LHCN-M2 (cell line): ENCODE data around the gene SAFB2. TPM values are rescaled to one million over a fixed set of nuclear protein-coding genes. Genes with fewer than 3 reads are reported as not detected.
"Not testable (repeated sequence)": the region's sequence is repeated elsewhere in the genome, so short reads cannot be mapped to it uniquely, and the experiment has no call there.

ENCODE experiments used
- DNase-seq: peaks from one replicate; pipeline ENCODE4 v3.0.0-alpha.2; 2012; ENCODE audit warnings: low read depth
- total RNA-seq: library from RNA; depleted of rRNA; stranded (reverse); fragments of >200 nt; gene quantifications from 2 replicates; pipeline ENCODE4 v1.2.3, GENCODE V29; 2014

The SAFB2 gene
- total RNA-seq, 1 experiment from 2014 or later, result 23.2 TPM

DNA sequence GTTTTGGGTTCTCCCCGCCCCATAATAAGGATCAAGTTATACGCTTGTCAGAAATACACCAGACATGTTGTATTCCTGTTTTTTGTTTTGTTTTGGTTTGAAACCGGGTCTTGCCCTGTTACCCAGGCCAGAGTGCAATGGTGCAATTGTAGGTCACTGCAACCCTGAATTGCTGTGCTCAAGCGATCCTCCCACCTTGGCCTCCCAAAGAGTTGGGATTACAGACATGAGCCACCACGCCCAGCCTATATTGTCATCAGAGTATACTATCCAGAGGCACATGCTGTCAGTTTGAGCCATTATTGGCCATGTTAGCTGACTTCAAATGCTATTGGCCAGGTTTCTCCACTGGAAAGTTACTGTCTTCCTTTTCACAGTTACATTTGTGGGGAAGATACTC is 10.1 kb upstream of the SAFB2 start:
- DNase-seq, result no peak

GRCh38 chr19:5632241-5632612 is 9.7 kb upstream of the SAFB2 start:
- no peak for DNase-seq

DNA sequence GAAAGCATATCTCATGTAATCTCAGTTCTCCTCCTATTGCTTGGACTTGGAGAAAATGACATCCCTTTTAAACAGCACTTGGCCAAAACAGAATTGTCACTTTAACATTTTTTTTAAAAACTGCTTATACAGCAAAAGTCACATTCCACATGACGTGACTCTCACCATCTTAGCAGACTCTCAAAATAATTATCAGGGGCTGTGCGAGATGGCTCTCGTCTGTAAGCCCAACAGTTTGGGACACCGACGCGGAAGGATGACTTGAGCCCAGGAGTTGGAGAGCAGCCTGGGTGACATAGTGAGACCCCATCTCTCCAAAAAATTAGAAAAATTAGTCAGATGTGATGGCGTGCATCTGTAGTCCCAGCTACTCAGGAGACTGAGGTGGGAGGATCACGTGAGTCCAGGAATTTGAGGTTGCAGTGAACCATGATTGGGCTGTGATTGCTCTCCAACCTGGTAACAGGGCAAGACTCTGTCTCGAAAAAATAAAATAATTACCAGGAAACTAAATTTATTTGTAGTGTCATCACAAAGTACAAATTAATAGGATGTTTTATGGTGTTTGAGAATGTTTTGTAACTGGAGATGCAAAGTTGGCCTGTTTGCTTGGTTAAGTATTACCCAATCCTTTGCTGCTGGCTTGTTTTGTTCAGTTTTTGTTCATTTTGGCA is 9.1 kb upstream of the SAFB2 start:
- DNase-seq, result no peak

- no peak for DNase-seq
Observed at GRCh38 chr19:5628919-5629481, 6.4 kb upstream of the SAFB2 start.

GRCh38 chr19:5628461-5628860 is 5.9 kb upstream of the SAFB2 start:
- DNase-seq, result no peak

DNA sequence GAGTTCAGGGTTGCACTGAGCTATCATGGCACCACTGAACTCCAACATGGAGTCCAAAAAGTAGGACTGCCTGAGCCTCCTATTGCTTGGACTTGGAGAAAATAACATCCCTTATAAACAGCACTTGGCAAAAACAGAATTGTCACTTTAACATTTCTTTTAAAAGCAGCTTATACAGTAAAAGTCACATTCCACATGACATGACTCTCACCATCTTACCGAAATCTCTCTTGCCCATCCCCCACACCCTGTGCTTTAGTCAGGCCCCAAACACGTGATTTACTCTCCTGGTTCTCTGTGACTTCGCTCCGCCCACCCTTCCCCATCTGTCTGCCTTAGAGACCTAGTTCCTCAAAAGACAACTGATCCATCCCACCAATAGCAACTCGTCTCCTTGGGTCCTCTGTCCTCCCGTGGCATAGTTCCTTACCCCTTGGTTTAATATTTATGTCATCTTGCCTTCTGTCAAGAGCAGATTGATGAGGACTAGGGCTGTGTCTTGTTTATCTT is 4.9 kb upstream of the SAFB2 start:
- DNase-seq, result peak; percentile 55

DNA sequence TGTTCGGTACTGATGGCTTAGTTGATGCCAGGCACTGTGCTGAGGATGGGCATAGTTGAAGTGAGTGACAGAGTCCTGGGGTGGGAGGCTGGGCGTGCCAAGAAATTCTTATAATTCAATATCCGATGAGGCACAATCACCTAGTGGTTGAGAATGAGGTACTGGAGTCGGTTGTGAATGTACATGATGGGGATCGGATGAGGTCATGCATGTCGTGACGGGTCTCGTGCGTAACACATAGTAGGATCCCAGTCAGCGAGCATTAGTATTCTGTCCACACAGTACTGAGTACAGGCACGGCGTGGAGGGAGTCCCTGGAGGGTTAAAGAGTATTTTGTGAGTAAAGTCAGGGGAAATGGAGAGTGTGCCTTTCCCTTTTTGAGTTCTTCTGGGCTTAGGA is 3.1 kb upstream of the SAFB2 start:
- no peak for DNase-seq

- DNase-seq, result no peak
Observed at GRCh38 chr19:5624741-5625278, 2.2 kb upstream of the SAFB2 start.

- no peak for DNase-seq
Observed at GRCh38 chr19:5624018-5624663, 1.6 kb upstream of the SAFB2 start.

DNA sequence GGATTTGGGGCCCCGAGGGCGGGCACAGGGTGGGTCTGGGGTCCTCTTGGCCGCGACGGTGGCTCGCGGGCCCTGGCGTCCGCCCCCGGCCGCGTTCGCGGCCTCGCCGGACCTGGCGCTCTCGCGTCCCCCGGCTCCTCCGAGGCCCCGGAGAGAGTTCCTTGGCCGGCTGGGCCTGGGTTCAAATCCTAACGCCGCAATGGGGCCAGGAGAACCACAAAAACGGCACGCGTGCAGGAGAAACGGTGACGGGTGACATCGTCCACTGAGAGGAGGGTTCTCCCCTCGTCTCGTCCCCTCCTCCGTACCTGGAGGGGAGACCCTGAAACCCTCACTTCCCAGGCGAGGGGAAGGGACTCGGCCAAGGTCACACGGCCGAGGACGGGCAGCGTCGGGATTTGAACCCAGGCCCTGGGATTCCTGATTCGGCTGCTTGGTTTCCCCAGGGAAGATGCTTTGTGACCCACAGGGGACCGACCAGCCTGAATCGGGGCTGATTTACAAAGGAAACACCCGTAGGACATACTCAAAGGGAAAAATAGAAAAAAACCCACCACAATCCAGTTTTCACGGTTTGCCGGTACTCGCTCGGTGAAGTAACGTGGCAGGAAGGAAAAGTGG is 931 bp upstream of the SAFB2 start:
- DNase-seq, result no peak

GRCh38 chr19:5621945-5622464 is 571 bp downstream of the SAFB2 start:
- DNase-seq, result no peak

- DNase-seq, result no peak
Observed at GRCh38 chr19:5621311-5621944, 1.1 kb downstream of the SAFB2 start.

DNA sequence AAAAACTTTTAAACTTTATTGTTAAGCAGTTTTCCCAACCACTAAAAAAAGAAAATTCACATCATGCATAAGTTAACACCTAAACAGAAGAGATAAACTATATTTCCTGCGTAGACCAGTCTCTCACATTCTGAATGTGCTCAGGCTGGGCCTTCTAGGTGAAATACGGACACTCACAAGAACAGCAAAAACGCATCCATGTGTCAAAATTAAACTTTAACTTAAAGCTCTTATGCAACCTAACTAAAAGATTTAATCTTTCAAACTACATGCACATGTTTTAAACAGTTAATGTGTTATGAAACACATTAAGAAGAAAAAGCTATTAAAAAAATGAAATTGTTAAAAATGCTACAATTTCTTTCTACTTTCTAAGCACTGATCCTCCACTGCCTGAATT is 2.6 kb downstream of the SAFB2 start:
- DNase-seq, result no peak

GRCh38 chr19:5618591-5618990 is 4.0 kb downstream of the SAFB2 start:
- DNase-seq, result no peak

- no peak for DNase-seq
Observed at GRCh38 chr19:5617080-5617479, 5.5 kb downstream of the SAFB2 start.

- no peak for DNase-seq
Observed at GRCh38 chr19:5615756-5616327, 6.7 kb downstream of the SAFB2 start.

DNA sequence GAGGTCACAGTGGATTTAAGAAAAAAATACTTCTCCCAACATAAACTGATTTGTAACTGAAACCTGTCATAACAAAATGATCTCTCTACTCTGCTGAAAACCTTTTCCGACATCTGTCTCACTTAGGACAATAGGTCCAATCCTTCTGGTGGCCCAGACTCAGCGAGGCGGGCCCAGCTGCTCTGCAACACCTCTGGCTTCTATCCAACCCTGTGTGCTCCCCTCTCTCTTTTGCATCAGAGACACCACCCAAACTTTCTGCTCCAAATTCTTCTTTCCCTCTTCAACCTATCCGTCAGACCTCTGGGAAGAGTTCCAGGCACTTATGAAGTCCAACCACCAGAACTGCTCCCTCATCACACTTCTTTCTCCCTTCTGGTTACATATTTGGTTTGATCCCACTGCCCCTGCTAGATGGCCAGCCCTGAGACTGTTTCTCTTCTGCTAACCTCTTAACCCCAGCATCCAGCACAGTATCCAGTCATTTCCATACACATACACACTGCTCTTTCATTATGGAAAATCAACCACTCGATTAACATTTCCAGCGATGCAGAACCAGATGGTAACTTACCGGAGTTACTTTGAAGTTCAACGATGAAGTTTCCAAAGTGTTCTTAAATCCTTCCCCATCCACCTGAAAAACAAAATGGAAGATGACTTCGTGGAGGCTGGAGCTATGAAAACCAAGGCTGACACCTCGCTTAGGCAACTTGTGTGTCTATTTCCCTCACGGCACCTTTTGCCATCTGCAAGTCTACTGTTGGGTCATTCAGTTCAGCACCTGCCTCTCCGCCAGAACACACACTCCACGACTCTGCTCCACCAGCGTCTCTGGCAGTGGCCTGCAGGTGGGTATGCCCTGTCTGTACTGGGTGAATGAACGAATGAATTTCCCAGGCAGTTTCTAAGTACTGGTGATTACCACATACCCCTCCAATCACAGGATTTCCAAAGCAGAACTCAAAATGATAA is 9.4 kb downstream of the SAFB2 start:
- DNase-seq, result no peak

DNA sequence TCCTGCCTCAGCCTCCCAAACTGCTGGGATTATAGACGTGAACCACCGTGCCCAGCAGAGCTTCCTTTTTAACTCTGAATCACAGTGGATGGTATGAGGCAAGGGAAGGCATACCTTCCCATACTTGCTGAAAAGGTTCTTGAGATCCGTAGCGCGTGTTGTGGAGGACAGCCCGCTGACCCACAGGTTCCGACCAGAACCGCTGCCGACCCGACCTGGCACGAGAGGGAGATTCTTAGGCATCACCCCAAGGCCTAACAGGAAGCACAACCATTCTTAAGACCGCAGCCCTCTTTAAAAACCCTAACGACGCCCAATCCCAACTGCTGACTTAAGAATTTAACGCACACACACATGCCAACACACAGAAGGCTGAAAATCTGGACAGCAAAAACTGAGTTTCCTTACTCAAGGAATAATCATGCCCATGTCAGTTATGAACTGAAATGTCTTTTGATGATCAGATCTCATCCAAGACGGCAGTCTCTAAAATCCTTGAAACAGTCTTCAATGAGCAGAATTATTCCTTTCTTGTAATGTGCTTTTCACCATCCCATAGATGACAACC is 12.6 kb downstream of the SAFB2 start:
- DNase-seq, result no peak

- DNase-seq, result not testable (repeated sequence)
Observed at GRCh38 chr19:5608766-5609165, 13.8 kb downstream of the SAFB2 start.

GRCh38 chr19:5608291-5608690 is 14.3 kb downstream of the SAFB2 start:
- DNase-seq, result no peak
